CD4-positive, alpha-beta T cell treated with Interleukin-10 for 1 hour (primary cell): ENCODE data around the gene RPS6KA5.
"Not testable (repeated sequence)": the region's sequence is repeated elsewhere in the genome, so short reads cannot be mapped to it uniquely, and the experiment has no call there.

Experiments used
- DNase-seq: peaks from one replicate; pipeline ENCODE4 v3.0.0-alpha.2; 2020

Gene RPS6KA5

GRCh38 chr14:90858511-90858910 is 201.9 kb downstream of the RPS6KA5 start:
- no peak for DNase-seq

GRCh38 chr14:90857866-90858265 is 202.6 kb downstream of the RPS6KA5 start:
- DNase-seq = no peak

GRCh38 chr14:90856115-90856514 is 204.3 kb downstream of the RPS6KA5 start:
- not testable (repeated sequence) for DNase-seq

GRCh38 chr14:90853116-90853515 is 207.3 kb downstream of the RPS6KA5 start:
- DNase-seq = no peak

- no peak for DNase-seq
Measured at GRCh38 chr14:90851327-90852036, 209.0 kb downstream of the RPS6KA5 start.

DNA sequence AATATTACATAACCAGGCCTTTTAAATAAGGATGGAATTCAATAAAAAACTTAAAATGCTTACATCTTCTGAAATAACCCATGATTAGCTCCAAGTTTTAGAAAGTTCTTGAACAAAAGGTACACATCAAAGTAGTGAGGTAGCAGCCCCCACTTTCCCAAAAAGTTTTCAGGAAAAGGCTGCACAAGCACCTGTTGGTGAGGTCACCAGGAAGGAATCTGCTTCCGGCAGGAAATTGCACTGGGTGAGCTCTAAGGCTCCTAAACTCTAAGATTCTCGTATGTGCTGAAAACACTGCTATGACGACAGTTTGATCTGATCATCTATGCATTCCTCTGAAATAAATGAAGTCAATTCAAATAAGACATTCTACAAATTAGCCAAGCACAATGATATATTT is 210.0 kb downstream of the RPS6KA5 start:
- no peak for DNase-seq

GRCh38 chr14:90849787-90850444 is 210.5 kb downstream of the RPS6KA5 start:
- no peak for DNase-seq

DNA sequence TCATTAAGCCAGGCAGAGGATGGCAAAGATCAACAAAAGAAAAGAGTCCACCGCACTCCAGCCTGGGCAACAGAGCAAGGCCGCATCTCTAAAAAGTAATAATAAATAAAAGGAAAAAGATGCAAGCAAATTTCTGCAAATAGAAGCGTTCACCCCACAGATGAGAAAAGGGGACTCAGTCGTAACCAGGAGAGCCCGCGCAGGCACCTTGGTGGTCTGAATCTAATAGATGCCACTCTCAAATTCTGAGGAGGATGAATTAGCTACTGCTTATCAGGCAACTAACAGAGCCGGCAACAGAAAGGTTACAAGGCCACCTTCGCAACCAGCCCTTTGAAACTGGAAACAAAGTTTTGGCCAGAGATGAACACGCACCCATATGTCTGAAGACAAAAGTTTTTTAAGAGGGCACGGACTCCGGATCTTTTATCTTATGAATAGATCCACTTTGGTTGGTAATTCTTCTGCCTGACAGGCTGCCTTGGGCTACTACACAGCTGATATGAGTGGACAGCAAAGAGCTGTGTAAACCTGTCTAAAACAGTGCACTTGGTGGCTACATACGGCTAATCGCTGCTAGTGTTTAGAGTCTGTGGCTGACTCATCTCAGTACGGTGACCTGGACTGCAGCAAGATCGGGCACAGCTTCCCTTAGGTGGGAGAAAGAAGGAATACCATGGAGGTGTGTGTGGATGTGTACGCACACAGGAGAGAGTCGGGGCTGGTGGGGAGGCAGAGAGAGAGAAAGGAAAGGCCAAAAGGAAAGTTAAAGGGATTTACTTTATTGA is 211.3 kb downstream of the RPS6KA5 start:
- DNase-seq = no peak

GRCh38 chr14:90846511-90846910 is 213.9 kb downstream of the RPS6KA5 start:
- DNase-seq = no peak

GRCh38 chr14:90844321-90844720 is 216.1 kb downstream of the RPS6KA5 start:
- DNase-seq = no peak

DNA sequence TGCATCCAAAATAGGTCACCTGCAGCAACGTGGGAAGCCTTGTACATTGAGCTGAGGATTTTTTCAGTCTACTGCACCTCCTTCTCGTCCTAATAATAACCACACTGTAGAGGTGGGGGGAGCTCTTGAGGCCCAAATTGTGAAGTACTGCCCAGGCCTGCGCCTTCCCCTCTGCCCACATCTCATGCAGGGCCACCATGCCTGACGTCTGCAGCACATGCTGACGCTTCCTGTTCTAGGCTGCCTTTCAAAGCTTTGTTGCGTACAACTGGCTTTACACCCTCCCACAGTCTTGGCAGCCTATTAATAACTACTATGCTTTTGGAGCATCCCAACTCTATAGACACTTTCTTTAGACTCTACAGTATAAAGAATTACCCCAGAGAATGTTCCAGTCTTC is 217.7 kb downstream of the RPS6KA5 start:
- no peak for DNase-seq

DNA sequence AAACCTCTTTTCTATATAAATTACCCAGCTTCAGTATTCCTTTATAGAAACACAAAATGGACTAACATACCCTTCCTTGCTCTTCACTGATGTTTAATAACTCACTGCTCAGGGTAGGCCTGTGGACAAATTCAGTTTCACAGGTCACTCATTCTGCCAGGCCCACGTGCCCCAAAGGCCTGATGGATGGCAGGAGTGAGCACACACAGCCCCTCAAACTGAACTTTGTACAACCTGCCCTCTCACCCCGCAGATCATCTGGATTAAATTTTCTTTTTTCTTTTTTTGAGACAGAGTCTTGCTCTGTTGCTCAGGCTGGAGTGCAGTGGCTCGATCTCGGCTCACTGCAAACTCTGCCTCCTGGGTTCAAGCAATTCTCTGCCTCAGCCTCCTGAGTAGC is 219.8 kb downstream of the RPS6KA5 start:
- DNase-seq = not testable (repeated sequence)

- DNase-seq = no peak
Measured at GRCh38 chr14:90839889-90840266, 220.6 kb downstream of the RPS6KA5 start.

- DNase-seq = no peak
Measured at GRCh38 chr14:90839024-90839888, 221.2 kb downstream of the RPS6KA5 start.

DNA sequence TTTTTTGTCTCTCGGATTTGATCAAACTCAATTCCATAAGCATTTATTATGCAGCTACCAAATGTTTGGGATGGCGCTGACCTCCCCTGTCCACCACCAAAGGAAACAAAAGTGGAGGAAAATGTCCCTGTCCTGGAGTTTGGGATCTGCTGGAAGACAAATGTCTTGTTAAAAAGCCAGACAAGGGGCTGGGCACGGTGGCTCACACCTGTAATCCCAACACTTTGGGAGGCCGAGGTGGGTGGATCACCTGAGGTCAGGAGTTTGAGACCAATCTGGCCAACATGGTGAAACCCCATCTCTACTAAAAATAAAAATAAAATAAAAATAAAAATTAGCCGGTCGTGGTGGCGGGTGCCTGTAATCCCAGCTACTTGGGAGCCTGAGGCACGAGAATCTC is 221.9 kb downstream of the RPS6KA5 start:
- DNase-seq = not testable (repeated sequence)

DNA sequence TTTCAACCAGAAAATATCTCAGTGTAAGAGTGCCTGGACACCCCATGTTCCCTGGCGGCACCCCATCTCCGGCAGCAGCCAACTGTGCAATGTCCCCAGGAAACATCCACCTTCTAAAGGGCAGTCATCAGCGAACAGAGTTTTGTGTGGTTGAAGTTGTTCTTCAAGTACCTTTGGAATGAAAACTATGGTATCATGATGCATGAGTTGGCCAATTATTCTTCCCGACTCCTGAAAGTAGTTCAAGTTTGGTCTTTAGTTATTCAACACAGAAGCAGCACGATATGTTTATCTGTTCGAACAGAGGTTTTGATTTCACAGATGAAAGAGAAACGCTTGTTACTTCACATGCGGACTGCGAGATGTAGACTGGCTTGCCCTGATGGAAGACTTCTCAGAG is 223.1 kb downstream of the RPS6KA5 start:
- DNase-seq = no peak

DNA sequence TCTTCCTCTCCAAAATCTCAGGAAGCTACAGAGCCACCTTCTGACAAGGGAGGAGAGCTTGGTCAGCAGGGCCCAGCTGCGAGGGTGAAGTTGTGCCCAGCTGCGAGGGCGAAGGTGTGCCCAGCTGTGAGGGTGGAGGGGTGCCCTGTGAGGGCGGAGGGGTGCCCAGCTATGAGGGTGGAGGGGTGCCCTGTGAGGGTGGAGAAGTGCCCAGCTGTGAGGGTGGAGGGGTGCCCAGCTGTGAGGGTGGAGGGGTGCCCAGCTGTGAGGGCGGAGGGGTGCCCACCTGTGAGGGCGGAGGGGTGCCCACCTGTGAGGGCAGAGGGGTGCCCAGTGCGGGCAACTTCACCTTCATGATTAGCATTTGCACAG is 223.8 kb downstream of the RPS6KA5 start:
- DNase-seq = no peak

- DNase-seq = no peak
Measured at GRCh38 chr14:90831821-90832220, 228.6 kb downstream of the RPS6KA5 start.

- DNase-seq = no peak
Measured at GRCh38 chr14:90830931-90831701, 229.3 kb downstream of the RPS6KA5 start.

DNA sequence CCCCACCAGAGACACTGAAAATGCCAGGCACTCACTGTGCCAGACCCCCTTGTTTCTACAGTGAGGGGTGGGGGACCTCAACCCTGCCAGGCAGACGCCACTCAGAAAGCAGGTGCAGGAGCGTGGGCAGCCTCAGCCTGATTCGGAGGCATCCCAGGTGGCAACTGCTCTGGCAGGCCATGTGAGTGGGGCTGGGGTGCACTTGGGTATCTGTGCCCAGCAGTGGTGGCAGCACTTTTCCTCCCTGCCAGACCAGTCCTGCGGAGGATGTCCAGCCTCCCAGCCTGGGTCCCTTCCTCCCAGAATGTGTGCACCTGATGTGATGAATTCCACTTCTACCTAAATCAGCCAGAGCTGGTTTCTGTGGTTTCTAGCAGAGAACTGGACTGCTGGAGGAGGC is 230.8 kb downstream of the RPS6KA5 start:
- no peak for DNase-seq

- DNase-seq = peak; percentile 63
Measured at GRCh38 chr14:90828642-90829487, 231.6 kb downstream of the RPS6KA5 start.
